GM19099 (cell line): ENCODE results near the gene POLR1A.

Source experiments
- POLR2A ChIP-seq: IDR thresholded peaks from 3 replicates; pipeline ENCODE4 v1.6.1; 2011; ENCODE audit warnings: low read depth; ENCODE audit not compliant: insufficient read length; ENCODE audit errors: extremely low read depth

POLR1A gene

DNA sequence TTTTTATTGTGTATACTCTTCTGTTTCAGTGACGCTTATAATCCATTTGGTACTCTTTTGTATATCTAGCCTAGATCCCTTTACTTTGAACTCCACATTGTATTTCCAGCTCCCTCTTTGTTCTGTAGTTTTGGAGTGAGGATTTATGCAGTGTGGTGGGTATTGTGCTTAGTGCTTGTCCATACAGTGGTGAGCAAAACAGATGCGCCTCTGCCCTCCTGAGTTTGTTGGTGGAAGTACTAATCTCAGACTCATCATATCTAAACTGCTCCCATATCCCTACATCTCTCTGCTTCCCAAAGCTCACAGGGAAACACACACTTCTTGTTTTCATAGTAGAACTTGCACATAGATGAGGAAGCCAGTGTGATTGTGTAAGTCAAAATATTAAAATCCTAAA, 12.4 kb upstream of the POLR1A start:
- TF ChIP-seq POLR2A, result no peak

DNA sequence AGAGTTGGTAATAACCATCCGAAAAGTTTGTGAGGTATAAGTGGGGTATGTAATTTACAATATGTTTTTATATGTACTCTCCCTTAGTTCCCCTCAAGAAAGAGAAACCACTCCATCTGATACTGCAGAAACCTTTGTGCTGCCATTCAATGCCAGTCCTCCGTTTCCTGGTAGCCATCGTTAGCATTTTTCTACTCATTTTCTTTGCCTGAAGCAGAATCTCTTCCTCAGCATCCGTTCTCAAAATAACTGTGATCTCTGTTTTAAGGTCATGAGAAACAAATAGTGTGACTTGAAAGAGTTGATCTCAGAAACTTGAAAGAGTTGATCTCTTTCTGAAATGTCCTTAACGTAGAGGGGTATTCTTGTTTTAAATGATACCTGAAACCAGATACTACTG, 1.3 kb upstream of the POLR1A start:
- TF ChIP-seq POLR2A, result no peak

DNA sequence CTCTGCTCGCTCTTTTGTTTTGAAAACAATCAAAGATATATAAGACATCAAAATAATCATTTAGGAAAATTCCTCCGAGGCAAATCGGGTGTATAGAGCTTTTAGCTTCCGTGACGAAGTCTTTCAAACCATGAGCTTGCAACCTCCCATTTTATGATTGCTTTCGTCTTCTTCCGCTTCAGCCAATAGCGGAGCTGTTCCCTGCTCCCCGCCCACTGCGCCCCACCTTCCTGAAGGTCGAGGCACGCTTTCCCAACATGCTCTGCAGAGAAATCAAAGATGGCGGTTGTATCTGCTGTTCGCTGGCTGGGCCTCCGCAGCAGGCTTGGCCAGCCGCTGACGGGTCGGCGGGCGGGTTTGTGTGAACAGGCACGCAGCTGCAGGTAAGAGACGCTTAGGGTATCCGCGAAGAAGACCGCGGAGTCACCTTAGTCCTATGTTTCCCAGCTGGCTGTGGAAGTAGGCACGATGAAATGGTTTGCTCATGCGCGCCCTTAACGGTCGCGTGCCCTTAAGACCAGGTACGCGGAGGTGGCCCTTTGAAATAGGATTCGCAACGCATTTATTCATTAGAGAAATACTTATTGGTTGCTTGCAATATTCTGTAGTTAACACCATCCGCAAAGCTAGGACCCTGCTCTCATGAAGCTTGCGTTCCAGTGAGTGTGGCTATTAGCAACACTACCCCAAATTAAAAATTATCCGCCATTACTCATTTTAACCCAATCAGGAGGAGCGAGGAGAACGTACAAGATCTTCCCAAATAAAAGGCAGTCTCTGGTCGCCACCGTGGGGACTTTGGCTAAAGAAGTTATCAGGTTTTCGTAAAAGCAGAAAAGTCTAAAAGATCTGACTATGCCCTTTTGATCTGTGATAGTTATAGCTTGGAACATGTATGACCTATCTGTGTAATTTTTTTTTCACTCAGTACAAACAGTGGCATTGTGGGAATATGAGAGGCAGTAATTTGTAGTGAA, 571 bp upstream of the POLR1A start, which contains the start of gene PTCD3:
Gene PTCD3 (plus strand): TSS at position 267 of the 977 bp plus-strand sequence. CDS start 13 bp downstream, at position 280.
- TF ChIP-seq POLR2A, result peak; percentile 96

GRCh38 chr2:86102157-86102556, 3.5 kb downstream of the POLR1A start:
- no peak for TF ChIP-seq POLR2A

GRCh38 chr2:86097913-86098312, 7.8 kb downstream of the POLR1A start:
- TF ChIP-seq POLR2A, result no peak

GRCh38 chr2:86097114-86097896, 8.4 kb downstream of the POLR1A start:
- TF ChIP-seq POLR2A, result no peak

DNA sequence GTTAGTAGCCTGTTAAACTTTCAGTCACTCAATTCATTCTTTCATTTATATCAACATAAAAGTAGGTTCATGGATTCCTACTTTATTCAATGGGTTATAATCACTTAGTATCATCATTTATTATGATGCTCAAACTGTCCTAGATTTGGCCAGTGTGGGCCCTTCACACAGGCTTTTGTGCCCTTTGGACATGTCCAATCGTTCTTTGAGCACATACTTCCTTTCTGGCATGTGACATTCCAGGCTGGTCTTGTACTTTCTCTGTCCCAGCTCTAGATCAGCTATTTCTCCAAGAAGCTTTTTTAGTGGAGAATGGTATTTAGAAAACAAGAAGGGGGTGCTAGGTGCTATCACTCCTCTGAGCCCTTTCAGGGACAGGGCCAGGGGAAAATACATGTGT, 11.5 kb downstream of the POLR1A start:
- no peak for TF ChIP-seq POLR2A

- TF ChIP-seq POLR2A, result no peak
Measured at GRCh38 chr2:86087936-86088850, 17.5 kb downstream of the POLR1A start.

DNA sequence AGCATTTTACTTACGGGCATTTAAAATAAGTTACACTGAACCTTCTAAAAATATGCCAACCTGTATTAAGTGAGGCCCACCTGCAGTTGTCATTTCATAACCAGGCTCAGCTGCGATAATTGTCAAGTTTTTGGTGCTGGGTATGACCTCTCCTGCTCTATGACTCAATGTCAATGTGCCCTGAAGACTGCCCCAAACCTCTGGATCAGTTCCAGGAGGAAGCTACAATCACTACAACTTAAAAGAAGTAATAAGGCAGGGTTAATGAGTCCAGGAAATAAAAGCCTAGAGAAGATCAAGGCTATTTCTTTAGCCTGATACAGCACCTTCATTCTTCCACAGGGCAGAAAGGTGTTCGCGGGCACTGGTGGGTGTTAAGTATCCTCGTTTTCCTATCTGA, 22.9 kb downstream of the POLR1A start:
- no peak for TF ChIP-seq POLR2A

GRCh38 chr2:86081724-86082123, 24.0 kb downstream of the POLR1A start:
- no peak for TF ChIP-seq POLR2A

DNA sequence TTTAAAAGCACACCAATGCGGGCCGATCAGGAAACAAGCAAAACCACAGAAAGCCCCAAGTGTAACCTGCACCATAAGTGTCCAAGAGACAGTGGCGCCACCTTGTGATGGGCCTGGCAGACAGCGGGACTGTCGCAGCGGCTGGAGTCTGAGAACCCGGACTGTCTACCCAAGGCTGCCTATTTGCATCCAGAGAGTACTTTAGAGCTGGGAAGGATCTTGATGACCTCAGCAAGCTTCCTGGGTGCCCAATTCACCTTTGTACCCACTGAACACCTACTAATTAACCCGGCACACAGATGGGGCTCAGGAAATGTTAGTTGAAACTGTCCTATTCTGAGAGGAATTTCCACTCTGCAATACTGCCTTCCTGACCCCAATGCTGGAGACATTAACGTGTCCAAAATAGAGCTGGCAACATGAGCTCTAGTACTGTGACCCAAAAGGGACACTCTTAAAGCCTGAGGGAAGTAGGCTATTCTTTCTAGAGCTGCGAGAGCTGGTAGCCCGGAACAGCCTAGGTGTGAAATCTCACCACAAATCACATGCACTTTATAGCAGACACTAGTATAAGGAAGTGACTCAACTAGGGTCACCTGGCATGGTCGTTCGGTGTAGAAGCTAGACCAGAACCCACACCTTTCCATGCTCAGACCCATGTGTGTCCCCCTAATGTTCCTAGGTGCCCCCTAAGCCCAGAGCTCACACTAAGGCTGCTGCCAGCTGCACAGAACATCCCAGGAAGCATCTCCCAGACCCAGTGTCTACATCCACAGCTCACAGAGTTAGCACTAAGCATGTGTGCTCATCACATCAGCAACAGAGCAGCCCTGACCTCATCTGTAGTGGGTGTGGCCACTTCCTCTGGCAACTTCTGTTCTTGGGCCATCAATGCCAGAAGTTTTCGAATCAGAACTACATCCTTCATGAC, 25.4 kb downstream of the POLR1A start:
- no peak for TF ChIP-seq POLR2A

- TF ChIP-seq POLR2A, result no peak
Measured at GRCh38 chr2:86078774-86079545, 26.7 kb downstream of the POLR1A start.

- no peak for TF ChIP-seq POLR2A
Measured at GRCh38 chr2:86075886-86076285, 29.8 kb downstream of the POLR1A start.
